HT1080 (cell line): ENCODE results near the gene TECTA. TPM values are rescaled to one million over a fixed set of nuclear protein-coding genes. Genes with fewer than 3 reads are reported as not detected.

ENCODE experiments used
- DNase-seq: peaks from one replicate; pipeline ENCODE4 v3.0.0-alpha.2; 2015; ENCODE audit warnings: low read depth
- polyA plus RNA-seq, 2 experiments: library from polyadenylated mRNA; depleted of rRNA; stranded (reverse); fragments of >200 nt; gene quantifications; 2 replicates each; pipeline ENCODE4 v1.2.3, GENCODE V29; 2015
- total RNA-seq: library from RNA; depleted of rRNA; stranded (reverse); fragments of >200 nt; shearing (Covaris generic); gene quantifications from 2 replicates; pipeline ENCODE4 v1.2.3, GENCODE V29; 2014; rRNA removed

TECTA gene, protein sequence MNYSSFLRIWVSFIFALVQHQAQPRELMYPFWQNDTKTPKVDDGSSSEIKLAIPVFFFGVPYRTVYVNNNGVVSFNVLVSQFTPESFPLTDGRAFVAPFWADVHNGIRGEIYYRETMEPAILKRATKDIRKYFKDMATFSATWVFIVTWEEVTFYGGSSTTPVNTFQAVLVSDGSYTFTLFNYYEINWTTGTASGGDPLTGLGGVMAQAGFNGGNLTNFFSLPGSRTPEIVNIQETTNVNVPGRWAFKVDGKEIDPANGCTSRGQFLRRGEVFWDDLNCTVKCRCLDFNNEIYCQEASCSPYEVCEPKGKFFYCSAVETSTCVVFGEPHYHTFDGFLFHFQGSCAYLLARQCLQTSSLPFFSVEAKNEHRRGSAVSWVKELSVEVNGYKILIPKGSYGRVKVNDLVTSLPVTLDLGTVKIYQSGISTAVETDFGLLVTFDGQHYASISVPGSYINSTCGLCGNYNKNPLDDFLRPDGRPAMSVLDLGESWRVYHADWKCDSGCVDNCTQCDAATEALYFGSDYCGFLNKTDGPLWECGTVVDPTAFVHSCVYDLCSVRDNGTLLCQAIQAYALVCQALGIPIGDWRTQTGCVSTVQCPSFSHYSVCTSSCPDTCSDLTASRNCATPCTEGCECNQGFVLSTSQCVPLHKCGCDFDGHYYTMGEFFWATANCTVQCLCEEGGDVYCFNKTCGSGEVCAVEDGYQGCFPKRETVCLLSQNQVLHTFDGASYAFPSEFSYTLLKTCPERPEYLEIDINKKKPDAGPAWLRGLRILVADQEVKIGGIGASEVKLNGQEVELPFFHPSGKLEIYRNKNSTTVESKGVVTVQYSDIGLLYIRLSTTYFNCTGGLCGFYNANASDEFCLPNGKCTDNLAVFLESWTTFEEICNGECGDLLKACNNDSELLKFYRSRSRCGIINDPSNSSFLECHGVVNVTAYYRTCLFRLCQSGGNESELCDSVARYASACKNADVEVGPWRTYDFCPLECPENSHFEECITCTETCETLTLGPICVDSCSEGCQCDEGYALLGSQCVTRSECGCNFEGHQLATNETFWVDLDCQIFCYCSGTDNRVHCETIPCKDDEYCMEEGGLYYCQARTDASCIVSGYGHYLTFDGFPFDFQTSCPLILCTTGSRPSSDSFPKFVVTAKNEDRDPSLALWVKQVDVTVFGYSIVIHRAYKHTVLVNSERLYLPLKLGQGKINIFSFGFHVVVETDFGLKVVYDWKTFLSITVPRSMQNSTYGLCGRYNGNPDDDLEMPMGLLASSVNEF (N-terminal part only)
- 0.10 and 0.53 TPM in 2 replicates for total RNA-seq
- 0.10 and 0.13 TPM in 2 replicates for polyA plus RNA-seq (2015; cell fraction: cytosol; rRNA removed)
- 0.37 and 0.90 TPM in 2 replicates for polyA plus RNA-seq (2015; cell fraction: nucleus; rRNA removed)

- DNase-seq, result no peak
These were observed at the start of gene TECTA for GRCh38 chr11:121100943-121101342. TSS of gene TECTA (plus strand) at chr11:121101243. CDS start at chr11:121102666, 1,423 bp downstream.

- no peak for DNase-seq
These were observed 47.8 kb upstream of the TECTA start for GRCh38 chr11:121053244-121053643.

DNA sequence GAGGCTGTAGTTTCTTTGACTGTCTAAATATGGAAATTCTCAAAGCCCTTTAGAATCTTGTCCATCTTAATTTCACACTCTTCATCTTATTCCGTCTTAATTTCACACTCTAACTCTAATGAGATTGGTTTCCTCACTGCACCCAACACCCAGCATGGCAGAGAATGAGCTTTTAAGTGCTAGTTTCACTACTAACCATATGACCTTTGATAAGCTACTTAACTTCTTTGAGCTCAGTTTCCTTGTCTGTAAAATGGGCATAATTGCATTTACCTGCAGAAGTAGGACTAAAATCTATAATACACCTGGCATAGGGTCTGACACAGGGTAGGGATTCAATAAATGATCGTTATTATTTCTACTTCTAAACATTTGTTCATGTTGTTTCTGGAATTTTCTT is 46.8 kb upstream of the TECTA start:
- DNase-seq, result no peak

DNA sequence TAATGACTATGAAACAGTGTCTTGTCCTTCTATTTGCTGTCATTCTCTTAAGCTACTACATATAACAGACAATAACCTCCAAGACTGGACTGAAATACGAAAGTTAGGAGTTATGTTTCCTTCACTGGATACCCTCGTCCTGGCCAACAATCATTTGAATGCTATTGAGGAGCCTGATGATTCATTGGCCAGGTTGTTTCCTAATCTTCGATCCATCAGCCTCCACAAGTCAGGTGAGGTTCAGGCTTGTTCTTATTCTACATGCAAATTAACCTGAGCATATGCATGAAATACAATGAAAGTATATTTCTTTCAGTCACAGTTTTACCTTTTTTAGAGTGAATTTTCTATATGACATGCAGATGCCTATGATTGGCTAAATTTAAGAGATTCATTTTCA is 46.0 kb upstream of the TECTA start:
- DNase-seq, result no peak

- DNase-seq, result no peak
These were observed 43.1 kb upstream of the TECTA start for GRCh38 chr11:121057922-121058321.

- DNase-seq, result no peak
These were observed 42.1 kb upstream of the TECTA start for GRCh38 chr11:121058941-121059340.

DNA sequence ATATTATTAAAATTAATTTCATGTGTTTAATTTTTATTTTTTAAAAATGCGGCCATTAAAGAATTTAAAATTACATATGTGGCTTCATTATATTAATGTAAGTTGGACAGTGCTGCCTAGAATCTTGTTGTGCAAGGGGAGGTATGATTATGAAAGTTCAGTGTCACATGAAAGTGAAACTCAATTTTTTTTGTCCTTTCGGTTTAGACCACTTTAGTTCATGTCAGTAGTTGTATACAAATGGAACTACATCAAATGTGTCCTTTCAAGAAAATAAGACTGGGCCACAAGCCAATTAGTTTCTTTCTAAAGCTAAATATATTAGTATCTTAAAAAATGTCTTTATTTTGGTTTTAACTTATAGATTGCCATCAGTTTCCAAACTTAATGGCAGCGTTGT is 41.4 kb upstream of the TECTA start:
- DNase-seq, result no peak

GRCh38 chr11:121063728-121064127 is 37.3 kb upstream of the TECTA start:
- DNase-seq, result no peak

DNA sequence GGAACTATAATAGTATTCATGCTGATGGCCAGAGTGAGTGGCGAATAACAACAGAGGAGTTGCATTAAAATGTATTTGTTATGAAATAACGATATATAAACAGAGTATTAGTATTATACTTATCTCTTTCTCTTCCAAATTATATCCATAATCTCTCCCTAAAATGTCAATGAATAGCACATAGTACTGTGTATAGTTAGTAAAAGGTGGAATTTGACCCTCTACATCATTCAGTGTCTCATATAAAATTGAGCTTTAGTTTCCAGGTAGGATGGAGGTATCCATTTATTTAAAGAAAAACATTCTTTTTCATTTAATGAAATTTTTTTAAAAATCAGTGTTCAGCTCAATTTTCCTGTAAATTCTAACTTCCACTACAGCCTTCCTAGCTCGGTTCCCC is 34.4 kb upstream of the TECTA start:
- DNase-seq, result no peak

- no peak for DNase-seq
These were observed 34.0 kb upstream of the TECTA start for GRCh38 chr11:121067026-121067425.

DNA sequence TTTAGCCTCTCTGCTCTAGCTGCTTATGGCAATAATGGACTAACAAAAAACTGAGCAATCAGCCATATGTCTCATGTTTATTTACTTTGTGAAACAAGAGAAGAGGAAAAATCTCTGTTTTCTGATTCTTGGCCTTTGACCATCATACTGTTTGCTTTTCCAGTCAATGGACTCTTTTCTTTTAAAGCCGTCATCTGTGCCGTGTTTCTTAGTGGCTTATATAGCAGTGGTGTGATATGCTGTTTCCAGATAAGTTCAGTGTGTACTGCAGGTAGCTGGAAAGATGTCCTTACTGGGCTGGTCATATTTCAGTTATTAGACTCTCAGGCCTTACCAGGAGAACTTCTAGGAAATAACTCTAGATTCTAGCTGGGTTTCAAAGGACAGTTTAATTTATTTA is 33.6 kb upstream of the TECTA start:
- no peak for DNase-seq

- no peak for DNase-seq
These were observed 32.9 kb upstream of the TECTA start for GRCh38 chr11:121067962-121068647.

- no peak for DNase-seq
These were observed 32.3 kb upstream of the TECTA start for GRCh38 chr11:121068787-121069186.

GRCh38 chr11:121070951-121071845 is 29.8 kb upstream of the TECTA start:
- DNase-seq, result no peak

DNA sequence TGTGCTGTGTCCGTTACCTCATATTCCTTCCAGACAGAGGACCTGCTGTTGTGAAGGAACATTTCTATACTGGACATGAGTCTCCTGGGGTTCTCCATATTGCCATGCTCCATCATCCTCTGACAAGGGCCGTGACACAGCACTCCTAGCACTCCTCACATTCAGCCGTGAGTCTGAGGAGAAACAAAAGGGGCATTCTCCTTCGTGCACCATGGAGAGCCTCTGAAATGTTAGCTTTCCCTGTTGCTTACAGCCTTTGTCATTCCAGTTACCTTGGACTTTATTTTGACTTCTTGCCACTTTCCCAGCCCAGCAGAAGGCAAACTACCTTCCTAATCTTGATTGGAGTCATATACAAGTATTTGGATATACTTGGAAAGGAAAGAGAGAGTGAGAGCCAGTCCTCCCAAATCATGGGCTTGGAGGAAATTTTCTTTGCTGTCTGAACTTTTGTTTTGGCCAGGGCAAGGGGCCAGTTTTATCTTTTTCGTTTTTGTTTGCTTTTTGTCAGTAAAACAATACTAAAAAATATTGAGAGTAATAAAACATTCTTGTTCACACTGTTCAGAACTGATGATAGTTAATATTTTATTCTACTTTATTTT is 29.1 kb upstream of the TECTA start:
- no peak for DNase-seq

DNA sequence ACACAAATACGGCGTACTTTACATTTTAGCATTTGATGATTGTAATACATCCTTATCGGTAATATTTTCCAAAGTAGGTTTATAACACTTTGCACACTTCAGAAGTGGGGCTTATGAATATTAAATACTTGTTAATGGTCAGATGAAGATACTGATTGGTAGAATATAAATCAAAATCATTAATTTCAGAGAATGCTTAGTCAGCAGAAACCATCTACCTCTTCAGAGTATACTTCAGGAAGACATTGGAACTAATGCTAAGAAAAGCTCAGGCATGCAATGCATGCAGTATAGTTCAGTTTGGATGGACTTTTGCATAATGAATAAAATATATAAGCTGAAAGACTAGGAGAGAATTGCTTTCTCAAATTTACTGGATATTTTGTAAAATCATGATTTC is 19.7 kb upstream of the TECTA start:
- no peak for DNase-seq

GRCh38 chr11:121082219-121082618 is 18.8 kb upstream of the TECTA start:
- DNase-seq, result no peak

GRCh38 chr11:121082670-121083069 is 18.4 kb upstream of the TECTA start:
- DNase-seq, result no peak

- DNase-seq, result no peak
These were observed 14.2 kb upstream of the TECTA start for GRCh38 chr11:121086866-121087265.
